RPMI8226 (cell line): ENCODE measurements around the gene PLS1.
"Not testable (repeated sequence)": the region's sequence is repeated elsewhere in the genome, so short reads cannot be mapped to it uniquely, and the experiment has no call there.

Experiments used
- DNase-seq: peaks from one replicate; pipeline ENCODE4 v3.0.0-alpha.2; 2015

The PLS1 gene, protein sequence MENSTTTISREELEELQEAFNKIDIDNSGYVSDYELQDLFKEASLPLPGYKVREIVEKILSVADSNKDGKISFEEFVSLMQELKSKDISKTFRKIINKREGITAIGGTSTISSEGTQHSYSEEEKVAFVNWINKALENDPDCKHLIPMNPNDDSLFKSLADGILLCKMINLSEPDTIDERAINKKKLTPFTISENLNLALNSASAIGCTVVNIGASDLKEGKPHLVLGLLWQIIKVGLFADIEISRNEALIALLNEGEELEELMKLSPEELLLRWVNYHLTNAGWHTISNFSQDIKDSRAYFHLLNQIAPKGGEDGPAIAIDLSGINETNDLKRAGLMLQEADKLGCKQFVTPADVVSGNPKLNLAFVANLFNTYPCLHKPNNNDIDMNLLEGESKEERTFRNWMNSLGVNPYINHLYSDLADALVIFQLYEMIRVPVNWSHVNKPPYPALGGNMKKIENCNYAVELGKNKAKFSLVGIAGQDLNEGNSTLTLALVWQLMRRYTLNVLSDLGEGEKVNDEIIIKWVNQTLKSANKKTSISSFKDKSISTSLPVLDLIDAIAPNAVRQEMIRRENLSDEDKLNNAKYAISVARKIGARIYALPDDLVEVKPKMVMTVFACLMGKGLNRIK

DNA sequence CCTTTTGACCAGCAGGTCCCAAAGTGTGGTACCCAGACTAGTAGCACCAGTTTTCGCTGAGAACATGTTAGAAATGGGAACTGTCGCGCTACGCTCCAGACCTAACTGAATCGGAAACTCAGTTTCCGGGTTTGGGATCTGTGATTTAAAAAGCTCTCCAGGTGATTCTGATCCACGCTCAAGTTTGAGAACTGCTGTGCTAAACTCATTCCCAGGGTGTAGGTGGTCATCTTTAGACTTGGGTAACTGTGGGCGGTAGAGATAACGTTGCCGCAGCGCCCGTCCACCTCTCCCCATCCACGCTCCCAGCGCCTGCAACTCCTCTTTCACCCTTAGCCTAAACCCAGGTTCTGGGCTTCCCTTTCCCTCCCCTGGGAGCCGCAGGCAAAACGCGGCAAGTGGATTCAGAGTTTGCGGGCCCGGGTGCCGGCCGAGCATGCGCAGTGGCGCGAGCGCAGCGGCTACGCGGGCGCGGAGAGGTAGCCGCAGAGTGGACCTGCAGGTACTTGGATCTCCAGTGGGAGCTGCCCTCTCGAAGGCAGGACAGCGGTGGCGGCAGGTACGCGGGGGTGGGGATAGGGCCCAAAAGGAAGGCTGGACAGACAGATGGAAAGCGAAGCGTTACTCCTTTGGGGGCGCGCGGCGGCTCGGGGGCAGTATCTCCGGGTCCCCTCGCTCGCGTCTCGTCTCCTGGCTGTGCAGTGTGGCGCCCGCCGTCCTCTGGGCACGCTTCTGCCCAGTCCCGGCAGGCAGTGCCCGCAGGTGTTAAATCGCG, at the start of gene PLS1:
PLS1 (plus strand) TSS at position 443 of the 775 bp plus-strand sequence. CDS start 67,845 bp downstream, outside the sequence.
- DNase-seq, result peak; percentile 93

DNA sequence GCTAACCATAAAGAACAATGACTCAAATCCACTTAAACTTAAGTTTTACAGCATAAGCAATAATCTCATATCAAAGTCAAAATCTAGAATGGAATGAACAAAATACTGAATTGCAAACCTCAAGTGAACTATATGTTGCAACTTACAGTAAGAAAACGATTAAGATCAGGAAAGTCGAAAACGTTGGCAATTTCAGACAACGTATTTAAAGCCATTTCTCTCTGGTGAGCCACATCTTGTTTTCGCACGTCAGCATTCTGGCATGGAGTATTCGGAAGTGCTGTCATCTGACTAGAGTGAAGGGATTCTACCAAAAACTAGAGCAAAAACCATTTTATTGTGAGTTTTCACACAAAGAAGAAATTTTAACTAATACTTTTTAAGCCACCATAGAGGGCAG, 46.2 kb upstream of the PLS1 start:
- no peak for DNase-seq

DNA sequence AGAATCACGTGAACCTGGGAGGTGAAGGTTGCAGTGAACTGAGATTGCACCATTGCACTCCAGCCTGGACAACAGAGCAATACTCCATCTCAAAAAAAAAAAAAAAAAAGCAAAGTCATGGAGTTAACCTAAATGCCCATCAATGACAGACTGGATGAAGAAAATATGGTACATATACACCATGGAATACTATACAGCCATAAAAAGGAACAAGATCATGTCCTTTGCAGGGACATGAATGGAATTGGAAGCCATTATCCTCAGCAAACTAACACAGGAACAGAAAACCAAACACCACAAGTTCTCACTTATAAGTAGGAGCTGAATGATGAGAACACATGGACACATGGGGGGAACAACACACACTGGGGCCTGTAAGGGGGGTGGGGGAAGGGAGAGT, 43.6 kb upstream of the PLS1 start:
- DNase-seq, result not testable (repeated sequence)

DNA sequence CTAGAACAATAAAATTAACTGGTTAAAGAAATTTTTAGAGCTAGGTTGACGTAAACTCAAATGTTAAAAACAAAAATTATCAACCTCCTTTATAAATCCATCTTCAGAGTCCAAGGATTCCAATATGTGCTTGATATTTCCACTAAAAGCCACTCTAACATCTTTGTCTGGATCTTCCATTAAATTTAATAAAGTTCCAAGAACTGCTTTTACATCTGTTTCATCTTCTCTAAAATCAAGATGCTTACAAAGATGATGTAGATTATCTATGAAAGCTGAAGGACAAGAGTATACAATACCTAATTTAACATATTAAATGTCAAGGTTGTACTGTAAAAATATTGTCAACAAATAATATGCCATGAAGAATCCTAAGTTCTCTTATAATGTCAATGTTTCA, 42.5 kb upstream of the PLS1 start:
- no peak for DNase-seq

DNA sequence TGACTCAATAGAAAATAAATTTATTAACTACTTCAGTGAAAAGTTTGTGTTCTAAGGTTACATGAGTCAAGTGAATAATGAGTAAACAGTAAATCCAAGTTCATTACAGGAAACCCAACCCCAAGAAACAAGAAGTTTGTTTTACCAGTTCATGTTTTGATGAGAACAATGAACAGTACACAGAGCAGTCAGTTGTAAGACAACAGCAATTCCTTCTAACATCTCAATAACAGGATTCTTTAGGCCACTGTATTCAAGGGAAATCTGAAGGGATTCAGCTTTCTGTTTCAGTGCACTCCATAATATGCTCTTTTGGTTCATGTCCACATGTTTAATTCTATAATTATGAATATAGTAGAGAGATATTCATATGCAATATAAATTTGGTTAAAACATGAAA, 36.1 kb upstream of the PLS1 start:
- no peak for DNase-seq

DNA sequence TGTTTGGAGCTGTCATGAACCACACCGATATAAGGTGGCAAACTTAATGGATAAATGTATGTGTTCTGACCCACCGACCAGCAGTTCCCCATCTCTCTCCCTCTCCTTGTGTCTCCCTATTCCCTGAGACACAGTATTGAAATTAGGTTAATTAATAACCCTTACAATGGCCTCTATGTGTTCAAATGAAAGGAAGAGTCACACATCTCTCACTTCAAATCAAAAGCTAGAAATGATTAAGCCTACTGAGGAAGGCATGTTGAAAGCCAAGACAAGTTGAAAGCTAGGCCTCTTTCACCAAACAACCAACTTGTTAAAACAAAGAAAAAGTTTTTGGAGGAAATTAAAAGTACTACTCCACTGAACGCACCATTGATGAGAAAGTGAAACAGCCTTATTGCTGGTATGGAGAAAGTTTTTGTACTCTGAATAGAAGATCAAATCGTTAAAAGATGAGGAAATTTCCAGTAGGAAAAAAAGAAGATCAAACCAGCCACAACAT, 32.6 kb upstream of the PLS1 start:
- DNase-seq, result no peak

DNA sequence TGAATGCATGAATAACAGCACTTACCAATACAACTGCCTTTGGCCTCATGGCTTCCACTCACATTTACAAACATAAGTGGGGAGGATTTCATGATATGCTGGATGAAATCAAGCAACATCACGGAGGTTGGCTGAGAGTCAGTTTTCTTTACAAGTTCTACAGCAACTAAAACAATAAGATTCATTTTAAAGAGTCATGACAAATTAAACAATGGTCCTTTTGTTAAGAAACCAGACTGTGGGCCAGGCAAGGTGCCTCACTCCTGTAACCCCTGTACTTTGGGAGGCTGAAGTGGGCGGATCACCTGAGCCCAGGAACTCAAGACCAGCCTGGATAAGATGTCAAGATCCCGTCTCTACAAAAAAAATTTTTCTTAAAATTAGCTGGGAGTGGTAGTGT, 30.1 kb upstream of the PLS1 start:
- DNase-seq, result no peak

DNA sequence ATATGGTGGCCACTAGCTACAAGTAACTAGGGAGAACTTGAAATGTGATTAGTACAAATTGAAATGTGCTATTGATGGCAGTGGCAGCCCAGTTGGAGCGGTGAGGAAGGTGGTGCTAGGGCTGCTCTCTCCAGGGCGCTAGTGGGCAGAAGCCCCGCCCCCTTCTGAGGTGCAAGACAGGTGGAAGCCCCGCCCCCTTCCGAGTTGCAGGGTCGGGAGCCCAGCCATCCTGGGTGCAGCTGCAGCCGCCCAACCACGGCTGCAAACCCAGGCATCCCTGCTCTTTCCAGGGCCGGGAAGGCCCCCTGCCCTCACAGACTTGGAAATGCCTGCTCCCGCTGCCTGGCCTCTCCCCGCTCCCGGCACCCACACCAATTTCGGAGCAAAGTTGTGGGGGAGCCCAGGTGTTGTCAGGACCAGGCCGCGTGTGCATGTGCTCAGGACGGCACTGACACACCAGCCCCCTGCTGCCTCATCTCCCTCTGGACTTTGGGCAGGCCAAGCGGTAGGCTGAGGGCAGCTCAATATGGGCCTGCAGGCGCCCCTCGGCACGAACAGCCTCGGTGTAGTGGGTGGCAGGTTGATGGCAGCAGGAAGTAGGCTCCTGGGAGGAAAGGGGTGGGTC, 27.7 kb upstream of the PLS1 start:
- no peak for DNase-seq

DNA sequence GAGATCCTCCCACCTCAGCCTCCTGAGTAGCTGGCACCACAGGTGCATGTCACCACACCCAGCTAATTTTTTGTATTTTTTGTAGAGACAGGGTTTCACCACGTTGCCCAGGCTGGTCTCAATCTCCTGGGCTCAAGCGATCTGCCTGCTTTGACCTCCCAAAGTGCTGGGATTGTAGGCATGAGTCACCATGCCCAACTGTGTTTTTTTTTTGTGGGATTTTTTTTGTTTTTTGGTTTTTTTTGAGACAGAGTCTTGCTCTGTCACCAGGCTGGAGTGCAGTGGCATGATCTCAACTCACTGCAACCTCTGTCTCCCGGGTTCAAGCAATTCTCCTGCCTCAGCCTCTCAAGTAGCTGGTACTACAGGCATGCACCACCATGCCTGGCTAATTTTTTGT, 26.8 kb upstream of the PLS1 start:
- DNase-seq, result not testable (repeated sequence)

DNA sequence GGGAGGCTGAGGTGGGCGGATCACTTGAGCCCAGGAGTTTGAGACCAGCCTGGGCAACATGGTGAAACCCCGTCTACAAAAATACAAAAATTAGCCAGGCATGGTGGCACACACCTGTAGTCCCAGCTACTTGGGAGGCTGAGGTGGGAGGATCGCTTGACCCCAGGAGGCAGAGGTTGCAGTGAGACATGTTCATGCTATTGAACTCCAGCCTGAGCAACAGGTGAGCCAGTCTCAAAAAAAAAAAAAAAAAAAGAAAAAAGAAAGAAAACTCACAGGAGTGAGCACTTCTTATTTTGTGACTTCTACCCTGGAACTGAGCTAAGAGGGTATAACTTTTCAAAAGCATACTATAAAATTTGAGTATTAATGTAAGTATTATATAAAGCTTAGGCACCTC, 22.0 kb upstream of the PLS1 start:
- DNase-seq, result not testable (repeated sequence)

DNA sequence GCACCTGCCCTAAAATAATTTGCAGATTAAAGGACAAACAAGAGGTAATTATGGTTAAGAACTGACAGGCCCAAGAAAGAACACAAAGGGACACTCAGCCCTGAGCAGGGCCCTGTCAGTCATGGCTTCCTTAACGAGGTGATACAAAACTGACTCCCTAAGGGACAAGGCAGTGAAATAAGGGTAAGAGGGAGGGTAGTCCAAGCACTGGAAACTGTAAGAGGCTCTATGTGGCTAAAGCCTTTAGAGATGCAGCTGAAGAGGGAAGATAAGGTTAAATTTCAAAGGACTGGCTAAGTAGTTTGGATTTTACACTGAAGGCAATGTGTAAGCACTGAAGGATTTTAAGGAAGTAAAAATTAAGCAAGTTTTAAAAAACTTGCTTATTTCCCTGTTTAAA, 21.5 kb upstream of the PLS1 start:
- no peak for DNase-seq

DNA sequence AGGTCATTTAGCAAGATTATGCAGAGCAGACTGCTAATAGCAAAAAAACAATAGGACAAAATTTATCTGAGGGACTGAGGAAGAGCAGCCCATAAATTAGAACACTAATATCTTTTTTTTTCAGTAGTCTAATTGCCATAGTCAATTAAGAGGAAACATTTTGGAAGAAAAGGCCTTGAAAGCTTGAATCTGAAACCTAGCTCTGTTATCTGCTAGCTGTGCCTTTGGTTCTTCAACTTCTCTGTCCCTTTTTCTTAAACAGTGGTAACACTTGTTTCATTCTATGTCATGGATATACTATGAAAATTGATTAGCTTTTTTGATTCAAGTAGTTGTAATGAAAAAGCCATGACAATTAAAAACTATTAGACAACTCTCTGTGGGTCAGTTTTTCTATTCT, 19.4 kb upstream of the PLS1 start:
- DNase-seq, result no peak

DNA sequence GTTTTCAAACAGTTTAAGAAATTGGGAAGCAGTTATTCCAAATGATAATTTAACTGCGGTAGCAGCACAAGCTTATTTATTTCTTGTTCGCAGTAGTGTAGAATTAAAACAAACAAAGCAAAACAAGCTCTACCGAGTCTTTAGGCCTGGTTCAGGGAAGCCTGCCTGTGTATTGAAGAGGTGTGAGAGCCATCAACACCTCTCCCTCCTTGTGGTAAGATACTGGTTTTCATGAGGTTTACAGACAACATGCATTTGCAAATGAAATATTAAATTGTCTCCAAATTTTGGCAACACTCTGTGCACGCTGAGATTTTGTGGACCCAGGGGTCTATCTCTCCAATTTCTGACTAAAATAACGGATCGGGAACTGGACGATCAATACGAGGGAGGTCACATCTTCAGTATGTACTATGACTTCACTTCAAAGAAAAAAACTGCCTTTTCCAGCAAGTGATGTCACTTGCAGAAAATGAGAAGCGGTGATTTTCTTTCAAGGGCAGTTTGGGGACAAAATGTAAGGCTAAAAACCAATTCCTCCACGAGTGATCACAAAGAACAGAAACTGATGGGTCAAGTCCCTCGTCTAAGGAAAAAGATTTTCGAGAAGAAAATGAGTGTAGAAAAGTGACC, 18.4 kb upstream of the PLS1 start:
- no peak for DNase-seq

DNA sequence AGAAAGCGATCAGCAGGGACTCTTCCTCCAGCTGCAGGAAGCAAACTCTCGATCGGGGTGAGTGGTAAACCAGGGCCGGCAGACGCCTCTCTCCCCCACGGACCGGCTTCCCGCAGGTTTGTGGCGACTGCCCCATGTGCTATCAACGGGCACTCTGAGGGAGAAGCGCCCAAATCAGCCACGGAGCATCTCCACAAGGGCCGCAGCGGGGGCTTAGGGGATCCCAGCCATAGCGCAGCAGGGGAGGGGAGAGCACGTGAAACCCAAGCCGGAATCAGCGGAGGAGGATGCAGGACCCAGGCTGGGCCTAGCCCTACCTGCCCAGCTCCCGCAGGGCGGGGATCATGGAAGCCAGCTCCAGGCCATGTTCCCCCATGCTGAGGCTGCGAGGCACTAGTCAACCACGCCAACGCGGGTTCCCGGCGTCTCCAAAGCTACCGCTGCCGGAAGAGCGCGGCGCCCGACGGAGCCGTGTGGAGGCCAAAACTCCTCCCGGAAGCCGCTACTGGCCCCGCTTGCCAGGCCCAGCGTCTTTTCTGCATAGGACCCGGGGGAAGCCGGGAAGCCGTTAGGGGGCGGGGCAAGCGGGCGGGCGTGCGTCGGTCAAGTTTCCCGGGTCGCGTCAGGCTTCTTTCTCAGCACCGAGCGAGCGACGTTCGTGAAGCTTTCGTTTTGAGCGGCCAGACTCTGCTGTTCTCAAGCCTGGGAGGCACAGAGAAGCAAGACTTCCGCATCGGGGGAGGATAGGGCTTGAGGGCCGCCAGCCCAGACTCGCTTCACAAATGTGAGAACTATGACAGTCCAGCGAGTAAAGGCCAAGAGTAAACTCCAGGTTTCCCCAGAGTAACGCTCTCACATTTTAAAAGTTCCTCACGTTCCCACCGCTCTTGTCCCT, 17.6 kb upstream of the PLS1 start, which contains the start of gene ATR:
ATR (minus strand) TSS at position 405 of the 895 bp plus-strand sequence; CDS start at position 376, 29 bp downstream.
- DNase-seq, result peak; percentile 98

DNA sequence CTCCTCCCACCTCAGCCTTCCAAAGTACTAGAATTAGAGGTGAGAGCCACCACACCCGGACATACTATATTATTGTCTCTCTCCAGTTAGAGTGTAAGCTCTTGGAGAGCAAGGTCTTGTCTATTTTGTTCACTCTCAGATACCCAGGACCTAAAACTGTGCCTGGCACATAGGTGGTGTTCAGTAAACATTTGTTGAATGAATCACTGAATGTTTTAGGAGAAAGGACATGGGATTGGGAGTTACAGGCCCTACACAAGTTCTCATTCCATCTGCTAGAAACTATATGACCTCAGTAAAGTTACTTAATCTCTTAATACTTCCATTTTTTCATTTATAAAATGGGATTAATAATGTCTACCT, 16.2 kb upstream of the PLS1 start:
- no peak for DNase-seq

DNA sequence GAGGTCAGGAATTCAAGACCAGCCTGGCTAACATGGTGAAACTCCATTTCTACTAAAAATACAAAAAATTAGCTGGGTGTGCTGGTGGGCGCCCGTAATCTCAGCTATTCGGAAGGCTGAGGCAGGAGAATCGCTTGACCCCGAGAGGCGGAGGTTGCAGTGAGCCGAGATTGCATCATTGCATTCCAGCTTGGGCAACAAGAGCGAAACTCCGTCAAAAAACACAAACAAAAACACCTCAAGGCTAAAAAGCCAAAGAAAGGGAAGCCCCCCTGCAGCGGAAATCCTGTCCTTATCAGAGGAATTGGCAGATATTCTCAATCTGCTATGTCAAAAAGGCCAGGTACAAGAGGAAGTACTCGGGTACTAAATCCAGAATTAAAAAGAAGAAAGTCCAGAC, 15.1 kb upstream of the PLS1 start:
- DNase-seq, result not testable (repeated sequence)

DNA sequence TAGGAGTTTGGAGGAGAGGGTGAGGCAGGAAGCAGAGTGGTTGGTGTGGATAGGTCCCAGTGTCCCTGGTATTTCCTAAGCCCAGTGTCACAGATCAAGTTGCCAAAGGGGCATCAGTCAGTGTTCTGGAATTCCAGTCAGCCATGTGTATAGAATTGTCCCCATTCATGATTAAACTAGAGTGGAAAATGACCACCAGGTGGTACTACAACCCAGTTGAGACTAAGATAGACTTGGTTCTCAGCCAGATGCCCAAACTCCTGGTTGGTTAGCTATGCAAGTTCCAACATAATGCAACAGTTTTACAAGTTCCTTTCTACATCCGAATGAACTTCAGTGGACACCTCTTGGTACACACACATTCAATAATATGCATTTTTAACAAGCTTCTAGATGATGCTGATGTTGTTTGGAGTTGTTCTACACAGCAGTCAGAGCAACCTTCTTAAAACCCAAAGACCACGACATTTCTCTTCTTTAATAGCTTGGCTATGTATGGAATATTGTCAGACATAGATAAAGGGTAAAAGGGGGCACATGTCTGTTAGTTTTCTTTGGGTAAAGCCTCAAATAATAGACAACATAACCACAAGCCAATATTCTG, 9.3 kb upstream of the PLS1 start:
- peak; percentile 74 for DNase-seq

DNA sequence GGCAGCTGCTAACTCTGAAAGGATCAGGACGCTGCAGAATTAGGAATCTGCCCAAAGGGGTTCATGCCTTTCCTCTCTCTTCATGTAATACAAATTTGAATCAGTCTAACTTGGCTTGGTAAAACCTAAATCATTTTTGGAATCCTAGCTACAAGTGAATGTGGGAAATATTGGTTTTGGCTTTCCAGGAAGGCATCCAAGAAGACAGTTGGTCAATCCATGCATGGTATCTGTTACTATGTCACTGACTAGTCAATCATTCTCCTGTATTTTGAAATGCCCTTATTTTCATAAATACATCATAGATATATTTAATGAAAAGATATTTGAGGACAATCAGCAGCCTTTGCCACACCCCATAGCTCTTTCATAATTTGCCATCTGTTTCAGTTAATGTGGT, 7.5 kb upstream of the PLS1 start:
- DNase-seq, result no peak

DNA sequence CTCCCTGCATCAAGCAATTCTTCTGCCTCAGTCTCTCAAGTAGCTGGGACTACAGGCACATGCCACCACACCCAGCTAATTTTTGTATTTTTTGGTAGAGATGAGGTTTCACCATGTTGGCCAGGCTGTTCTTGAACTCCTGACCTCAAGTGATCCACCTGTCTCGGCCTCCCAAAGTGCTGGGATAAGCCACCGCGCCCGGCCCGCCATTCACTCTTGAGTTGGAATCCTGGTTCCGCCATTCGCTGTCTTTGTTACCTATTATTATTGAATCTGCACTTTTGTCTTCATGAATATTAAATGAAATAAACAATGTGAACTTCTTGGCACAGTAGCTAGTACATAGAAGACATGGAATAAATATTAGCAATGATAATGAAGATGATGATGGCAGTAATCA, 3.9 kb upstream of the PLS1 start:
- not testable (repeated sequence) for DNase-seq

DNA sequence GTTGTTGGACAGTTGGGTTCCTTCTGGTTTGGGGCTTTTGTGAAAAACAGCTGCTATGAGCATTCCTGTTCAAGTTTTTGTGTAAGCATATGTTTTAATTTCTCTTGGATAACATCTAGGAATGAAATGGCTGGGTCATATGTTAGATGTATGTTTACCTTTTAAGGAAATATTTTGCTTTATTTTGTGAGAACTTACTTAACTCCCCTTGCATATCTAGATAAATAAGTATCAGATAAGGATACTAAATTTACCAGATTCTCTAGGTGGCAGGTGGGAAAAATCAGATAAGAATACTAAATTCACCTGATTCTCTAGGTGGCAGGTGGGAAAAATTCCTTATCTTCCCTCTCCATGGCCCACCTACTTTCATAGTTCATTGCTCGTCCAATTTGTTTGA, 1.1 kb upstream of the PLS1 start:
- DNase-seq, result no peak

DNA sequence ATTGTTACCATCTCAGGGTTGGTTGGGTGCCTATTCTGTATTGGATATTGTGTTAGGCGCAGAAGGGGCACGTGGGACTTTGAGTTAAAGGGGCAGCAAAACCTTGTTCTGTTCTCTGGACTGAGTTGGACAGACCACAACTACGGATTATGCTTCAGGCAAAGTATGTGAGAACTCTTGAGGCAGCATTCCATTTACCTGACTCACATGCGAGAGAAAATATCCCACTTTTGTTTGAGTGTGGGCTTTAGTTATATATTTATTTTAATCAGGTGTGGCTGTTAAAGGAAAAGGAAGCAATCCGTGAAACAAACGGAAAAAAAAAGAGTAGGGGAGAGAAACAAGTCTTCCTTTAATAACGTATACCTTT, 627 bp upstream of the PLS1 start:
- peak; percentile 19 for DNase-seq
